Activated T-cell treated with anti-CD3 and anti-CD28 coated beads, Interleukin-2, amount 50 U/mL, for 1 hour (primary cell): Measurements from ENCODE around the gene PERM1.
"Not testable (repeated sequence)": the region's sequence is repeated elsewhere in the genome, so short reads cannot be mapped to it uniquely, and the experiment has no call there.

Experiments
- DNase-seq: peaks from one replicate; pipeline ENCODE4 v3.0.0-alpha.2; 2020

The PERM1 gene

DNA sequence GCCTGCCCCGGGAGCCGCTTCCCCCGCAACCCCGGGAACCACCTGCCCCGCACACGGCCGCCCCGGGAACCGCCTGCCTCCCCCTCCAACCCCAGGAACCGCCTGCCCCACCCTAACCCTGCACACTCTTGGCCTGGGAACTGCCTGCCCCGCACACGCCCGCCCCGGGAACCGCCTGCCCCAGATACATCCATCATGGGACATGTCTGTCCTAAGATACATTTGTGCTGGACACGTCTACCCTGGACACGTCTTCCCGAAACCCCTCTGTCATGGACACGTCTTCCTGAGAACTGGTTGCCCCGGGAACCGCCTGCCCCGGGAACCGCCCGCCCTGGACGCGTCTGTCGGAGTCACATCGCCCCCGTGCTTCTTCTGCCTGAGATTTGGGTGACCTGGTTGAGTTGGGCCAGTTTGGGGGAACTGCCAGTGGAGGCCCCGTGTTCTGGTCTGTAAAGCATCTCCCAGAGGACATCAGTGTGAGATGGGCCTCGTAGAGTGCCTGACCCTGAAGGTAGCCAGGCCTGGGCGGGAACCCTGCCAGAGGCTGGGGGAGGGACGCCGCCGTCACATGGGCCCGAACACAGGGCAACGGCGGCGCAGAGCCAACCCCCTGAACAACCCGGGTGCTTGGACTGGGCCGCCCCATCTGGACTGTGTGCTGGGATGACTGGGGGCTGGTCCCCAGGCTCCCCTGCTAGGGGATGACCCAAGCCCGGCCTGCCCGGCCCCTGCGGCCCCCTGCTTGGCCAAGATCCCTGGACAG, 3.6 kb downstream of the PERM1 start:
- no peak for DNase-seq

DNA sequence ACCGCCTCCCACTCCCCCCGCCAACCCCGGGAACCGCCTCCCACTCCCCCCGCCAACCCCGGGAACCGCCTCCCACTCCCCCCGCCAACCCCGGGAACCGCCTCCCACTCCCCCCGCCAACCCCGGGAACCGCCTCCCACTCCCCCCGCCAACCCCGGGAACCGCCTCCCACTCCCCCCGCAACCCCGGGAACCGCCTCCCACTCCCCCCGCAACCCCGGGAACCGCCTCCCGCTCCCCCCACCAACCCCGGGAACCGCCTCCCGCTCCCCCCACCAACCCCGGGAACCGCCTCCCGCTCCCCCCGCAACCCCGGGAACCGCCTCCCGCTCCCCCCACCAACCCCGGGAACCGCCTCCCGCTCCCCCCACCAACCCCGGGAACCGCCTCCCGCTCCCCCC, 5.1 kb downstream of the PERM1 start:
- not testable (repeated sequence) for DNase-seq

- DNase-seq: peak; percentile 80
These were observed 5.8 kb downstream of the PERM1 start for GRCh38 chr1:975896-976683.

- DNase-seq: no peak
These were observed 6.5 kb downstream of the PERM1 start for GRCh38 chr1:975365-975764.

DNA sequence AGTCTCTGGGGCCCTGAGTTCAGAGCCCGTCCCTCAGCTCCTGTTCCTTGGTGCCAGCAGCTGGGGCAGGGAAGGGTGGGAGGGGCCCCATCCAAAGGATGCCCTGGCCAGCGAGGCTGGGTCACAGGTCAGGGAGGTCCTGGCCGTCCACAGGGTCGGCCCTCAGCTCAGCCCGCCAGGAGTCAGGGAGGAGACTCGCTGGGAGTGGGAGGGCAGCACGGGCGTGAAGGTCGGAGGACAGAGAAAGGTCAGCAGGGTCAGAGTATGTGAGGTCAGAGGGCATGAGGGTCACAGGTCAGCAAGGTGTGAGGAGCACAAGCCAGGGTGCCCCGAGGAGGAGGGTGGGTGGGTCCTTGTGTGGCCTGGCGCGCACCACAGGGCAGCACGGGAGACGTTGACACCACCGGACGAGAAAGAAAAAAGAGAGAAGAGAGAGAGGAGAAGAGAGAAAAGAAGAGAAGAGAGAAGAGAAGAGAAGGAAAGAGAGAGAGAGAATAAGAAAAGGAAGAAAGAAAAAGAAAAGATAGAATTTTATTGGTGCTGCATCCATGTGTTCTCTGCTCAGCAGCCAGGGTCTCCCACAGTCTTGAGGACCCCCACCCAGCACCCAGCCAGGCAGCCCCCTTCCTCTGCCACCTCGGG, 7.1 kb downstream of the PERM1 start:
- no peak for DNase-seq

GRCh38 chr1:974293-974640, 7.6 kb downstream of the PERM1 start:
- no peak for DNase-seq

GRCh38 chr1:973459-974292, 8.2 kb downstream of the PERM1 start:
- DNase-seq: no peak

- no peak for DNase-seq
These were observed 9.0 kb downstream of the PERM1 start for GRCh38 chr1:972726-973458.

DNA sequence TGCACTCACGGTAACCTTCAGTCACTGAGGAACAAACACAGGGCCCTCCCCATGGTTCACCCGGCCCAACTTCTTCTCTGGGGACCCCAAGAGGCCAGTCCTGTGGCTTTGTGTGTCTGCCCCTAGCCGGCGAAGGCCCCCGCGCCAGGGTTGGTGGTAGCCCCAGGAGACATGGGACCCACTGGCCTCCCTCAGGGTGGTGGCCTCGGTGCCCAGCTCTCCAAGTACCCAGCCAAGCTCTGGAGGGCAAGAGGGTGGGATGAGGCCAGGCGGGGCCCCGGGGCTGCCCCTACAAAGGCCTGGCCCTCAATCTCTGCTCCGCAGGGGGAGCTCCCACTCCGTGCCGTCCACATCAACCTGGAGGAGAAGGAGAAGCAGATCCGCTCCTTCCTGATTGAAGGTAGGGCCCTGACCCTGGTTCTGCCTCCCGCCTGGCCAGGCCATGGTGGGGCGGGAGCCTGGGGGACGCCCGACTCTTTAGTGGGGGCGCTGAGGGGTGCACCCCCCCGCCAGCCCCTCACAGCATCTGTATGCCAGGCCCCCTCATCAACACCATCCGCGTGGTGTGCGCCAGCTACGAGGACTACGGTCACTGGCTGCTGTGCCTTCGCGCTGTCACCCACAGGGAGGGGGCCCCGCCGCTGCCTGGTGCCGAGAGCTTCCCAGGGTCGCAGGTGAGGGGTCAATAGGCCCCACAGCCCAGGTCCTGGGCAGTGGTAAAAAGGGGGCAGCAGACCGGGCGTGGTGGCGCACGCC, 10.0 kb downstream of the PERM1 start:
- no peak for DNase-seq

- no peak for DNase-seq
These were observed 10.7 kb downstream of the PERM1 start for GRCh38 chr1:970973-971730.

DNA sequence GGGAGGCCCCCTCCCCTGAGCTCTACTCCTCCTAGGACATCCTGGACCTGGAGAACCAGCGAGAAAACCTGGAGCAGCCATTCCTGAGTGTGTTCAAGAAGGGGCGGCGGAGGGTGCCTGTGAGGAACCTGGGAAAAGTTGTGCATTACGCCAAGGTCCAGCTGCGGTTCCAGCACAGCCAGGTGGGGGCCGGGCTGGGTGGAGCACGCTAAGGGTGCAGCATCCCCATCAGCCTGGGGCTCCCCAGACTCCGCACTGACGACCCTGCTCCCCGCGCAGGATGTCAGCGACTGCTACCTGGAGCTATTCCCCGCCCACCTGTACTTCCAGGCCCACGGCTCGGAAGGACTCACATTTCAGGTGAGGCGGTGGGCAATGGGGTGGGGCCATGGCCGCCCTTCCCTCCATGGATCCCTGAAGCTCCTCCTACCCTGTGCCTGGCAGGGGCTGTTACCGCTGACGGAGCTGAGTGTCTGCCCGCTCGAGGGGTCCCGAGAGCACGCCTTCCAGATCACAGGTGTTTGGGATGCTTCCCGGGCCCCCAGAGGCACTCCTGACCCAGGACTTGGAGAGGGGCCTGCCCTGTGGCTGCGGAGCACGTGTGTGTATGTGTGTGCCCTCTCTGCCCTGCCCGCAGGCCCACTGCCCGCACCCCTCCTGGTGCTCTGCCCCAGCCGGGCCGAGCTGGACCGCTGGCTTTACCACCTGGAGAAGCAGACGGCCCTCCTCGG, 11.5 kb downstream of the PERM1 start:
- DNase-seq: no peak

DNA sequence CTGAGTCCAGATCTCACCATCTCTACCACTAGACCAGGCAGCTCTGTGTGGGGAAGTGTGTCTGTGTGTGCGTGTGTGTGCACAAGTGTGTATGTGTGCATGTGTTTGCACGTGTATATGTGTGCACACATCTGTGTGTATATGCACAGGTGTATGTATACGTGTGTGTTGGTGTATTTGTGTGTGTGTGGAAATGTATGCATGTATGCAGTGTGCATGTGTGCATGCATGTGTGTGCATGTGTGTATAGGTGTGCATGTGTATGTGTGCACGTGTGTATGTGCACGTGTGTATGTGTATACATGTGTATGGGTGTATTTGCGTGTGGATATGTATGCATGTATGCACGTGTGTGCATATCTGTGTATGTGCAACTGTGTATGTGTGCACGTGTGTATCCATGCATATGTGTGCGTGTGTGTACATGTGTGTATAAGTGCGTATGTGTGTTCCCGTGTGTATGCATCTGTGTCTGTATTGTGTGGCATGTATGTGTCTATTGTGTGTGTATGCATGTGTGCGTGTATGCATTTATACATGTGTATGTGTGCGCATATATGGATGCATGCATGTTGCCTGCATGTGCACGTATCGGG, 12.5 kb downstream of the PERM1 start:
- no peak for DNase-seq

GRCh38 chr1:967466-968343, 14.2 kb downstream of the PERM1 start:
- no peak for DNase-seq

- peak; percentile 83 for DNase-seq
These were observed 15.1 kb downstream of the PERM1 start for GRCh38 chr1:966704-967300.

DNA sequence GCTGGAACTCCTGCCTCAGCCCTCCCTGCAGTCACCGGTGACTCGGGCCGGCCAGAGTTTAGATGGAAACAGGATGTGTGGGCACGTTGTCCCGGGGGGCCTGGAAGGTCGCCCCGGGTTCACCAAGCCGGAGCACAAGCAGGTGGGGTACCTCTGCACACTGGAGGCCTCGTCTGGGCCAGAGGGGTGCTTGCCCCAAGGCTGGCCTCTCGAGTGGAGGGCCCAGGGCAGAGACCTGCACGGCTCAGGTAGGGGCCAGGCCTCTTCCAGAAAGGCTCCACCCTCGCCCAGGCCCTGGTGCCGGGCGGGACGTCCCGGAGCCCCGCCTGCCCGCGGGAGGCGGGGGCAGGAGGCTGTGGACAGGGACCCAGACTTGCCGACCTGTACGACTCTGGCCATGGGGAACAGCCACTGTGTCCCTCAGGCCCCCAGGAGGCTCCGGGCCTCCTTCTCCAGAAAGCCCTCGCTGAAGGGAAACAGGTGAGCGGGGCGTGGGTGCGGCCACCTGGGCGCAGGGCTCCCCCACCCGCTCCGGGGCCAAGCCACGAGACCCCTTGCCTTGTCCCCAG, 15.7 kb downstream of the PERM1 start, which contains the start of gene PLEKHN1:
TSS of gene PLEKHN1 (plus strand) at position 348 of the 569 bp plus-strand sequence. CDS start at position 398, 50 bp downstream.
- no peak for DNase-seq

DNA sequence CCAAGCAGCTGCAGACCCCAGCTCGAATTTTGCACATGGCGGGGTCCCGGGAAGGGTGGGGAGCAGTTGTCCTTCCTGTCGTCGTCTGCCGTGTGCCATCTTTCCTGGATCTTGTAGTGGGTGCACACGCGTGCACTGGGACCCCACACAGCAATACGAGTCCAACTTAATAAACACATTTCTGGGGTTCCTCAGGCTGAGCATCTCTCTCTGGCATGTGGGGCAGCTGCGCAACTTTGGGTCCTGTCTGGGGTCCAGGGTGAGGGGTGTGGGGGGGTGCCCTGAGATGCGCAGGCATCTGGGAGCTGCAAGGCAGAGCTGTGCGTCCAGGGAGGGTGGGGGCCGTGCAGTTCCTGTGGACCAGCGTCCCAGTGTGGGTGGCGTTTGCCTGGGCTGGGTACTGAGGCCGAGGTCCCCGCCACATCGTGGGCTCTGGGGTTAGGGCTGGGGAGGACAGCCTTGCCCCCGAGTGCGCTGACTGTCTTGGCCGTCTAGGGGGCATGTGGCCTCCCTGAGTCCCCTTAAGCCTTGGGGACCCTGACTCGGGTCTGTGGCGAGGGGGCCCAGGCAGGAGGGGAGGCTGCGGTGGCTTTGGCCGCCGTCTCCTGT, 16.3 kb downstream of the PERM1 start:
- no peak for DNase-seq
